Measurements from ENCODE around the gene HOXB6. TPM values are rescaled to one million over a fixed set of nuclear protein-coding genes. Genes with fewer than 3 reads are reported as not detected.
A peak's percentile ranks its signal among the peaks of the same experiment; 100 is the strongest.

Gene HOXB6
- total RNA-seq, 2 donors from 2014 or later = not detected

GRCh38 chr17:48596000-48596734, 8.6 kb downstream of the HOXB6 start:
- DNase-seq = peak; percentile 78
- H3K27me3 ChIP-seq (ENCODE audit: control insufficient read depth, insufficient read depth, low read length, poor library complexity, severe bottlenecking) = peaks cover 100% of the 10 kb centered on the region
- H3K27me3 Mint-ChIP-seq (ENCODE audit: insufficient read depth) = peaks cover 100% of the 10 kb centered on the region
- no peaks in the 10 kb centered on the region for H3K36me3 ChIP-seq (ENCODE audit: control insufficient read depth, insufficient read depth, low read length)
- no peak overlapping the region for H3K4me3 Mint-ChIP-seq
- H3K36me3 Mint-ChIP-seq (ENCODE audit: low read depth) = no peaks in the 10 kb centered on the region
- no peaks in the 10 kb centered on the region for H3K9me3 Mint-ChIP-seq
- H3K9ac ChIP-seq (ENCODE audit: extremely low read depth, low read length, poor library complexity, severe bottlenecking) = no peak overlapping the region
- 3 to 4% methylated on average over 34 to 54 of the region's 54 CpGs for WGBS, 2 experiments (ENCODE audit: insufficient coverage in 1 of 2, insufficient read length in 1 of 2)
- no peak overlapping the region for H3K27ac ChIP-seq (ENCODE audit: low read depth, low read length)
- no peak overlapping the region for H3K4me3 ChIP-seq (ENCODE audit: low read length)
- no peaks in the 10 kb centered on the region for H3K4me1 ChIP-seq (ENCODE audit: control insufficient read depth, insufficient read depth, low read length)
- no peaks in the 10 kb centered on the region for H3K9me3 ChIP-seq (ENCODE audit: control insufficient read depth, low read length)
- TF ChIP-seq, protein P1, sequence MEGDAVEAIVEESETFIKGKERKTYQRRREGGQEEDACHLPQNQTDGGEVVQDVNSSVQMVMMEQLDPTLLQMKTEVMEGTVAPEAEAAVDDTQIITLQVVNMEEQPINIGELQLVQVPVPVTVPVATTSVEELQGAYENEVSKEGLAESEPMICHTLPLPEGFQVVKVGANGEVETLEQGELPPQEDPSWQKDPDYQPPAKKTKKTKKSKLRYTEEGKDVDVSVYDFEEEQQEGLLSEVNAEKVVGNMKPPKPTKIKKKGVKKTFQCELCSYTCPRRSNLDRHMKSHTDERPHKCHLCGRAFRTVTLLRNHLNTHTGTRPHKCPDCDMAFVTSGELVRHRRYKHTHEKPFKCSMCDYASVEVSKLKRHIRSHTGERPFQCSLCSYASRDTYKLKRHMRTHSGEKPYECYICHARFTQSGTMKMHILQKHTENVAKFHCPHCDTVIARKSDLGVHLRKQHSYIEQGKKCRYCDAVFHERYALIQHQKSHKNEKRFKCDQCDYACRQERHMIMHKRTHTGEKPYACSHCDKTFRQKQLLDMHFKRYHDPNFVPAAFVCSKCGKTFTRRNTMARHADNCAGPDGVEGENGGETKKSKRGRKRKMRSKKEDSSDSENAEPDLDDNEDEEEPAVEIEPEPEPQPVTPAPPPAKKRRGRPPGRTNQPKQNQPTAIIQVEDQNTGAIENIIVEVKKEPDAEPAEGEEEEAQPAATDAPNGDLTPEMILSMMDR (conservative IDR thresholded peaks at IDR 0.05) = no peak
- peaks cover 16% of the 10 kb centered on the region for H3K4me1 Mint-ChIP-seq
- no peak overlapping the region for H3K27ac Mint-ChIP-seq

GRCh38 chr17:48595278-48595999, 9.3 kb downstream of the HOXB6 start:
- peak; percentile 74 for DNase-seq
- no peak overlapping the region for H3K27ac ChIP-seq (ENCODE audit: low read depth, low read length)
- Mint-ChIP-seq H3K36me3 (ENCODE audit: low read depth) (no peaks in the 10 kb centered on the region), H3K27ac (no peak overlapping the region), H3K4me3 (no peak overlapping the region), H3K9me3 (no peaks in the 10 kb centered on the region), H3K4me1 (peaks cover 16% of the 10 kb centered on the region), H3K27me3 (ENCODE audit: insufficient read depth) (peaks cover 100% of the 10 kb centered on the region)
- H3K27me3 ChIP-seq (ENCODE audit: control insufficient read depth, insufficient read depth, low read length, poor library complexity, severe bottlenecking) = peaks cover 100% of the 10 kb centered on the region
- H3K4me1 ChIP-seq (ENCODE audit: control insufficient read depth, insufficient read depth, low read length) = no peaks in the 10 kb centered on the region
- no peak overlapping the region for H3K4me3 ChIP-seq (ENCODE audit: low read length)
- TF ChIP-seq, protein P1 (conservative IDR thresholded peaks at IDR 0.05) = no peak
- no peaks in the 10 kb centered on the region for H3K9me3 ChIP-seq (ENCODE audit: control insufficient read depth, low read length)
- 6 to 12% methylated on average over 9 to 20 of the region's 25 CpGs for WGBS, 2 experiments (ENCODE audit: insufficient coverage in 1 of 2, insufficient read length in 1 of 2)
- no peak overlapping the region for H3K9ac ChIP-seq (ENCODE audit: extremely low read depth, low read length, poor library complexity, severe bottlenecking)
- no peaks in the 10 kb centered on the region for H3K36me3 ChIP-seq (ENCODE audit: control insufficient read depth, insufficient read depth, low read length)

GRCh38 chr17:48594538-48595277, 10.1 kb downstream of the HOXB6 start:
- TF ChIP-seq, protein P1 (conservative IDR thresholded peaks at IDR 0.05) = no peak
- Mint-ChIP-seq H3K27ac (no peak overlapping the region), H3K36me3 (ENCODE audit: low read depth) (no peaks in the 10 kb centered on the region), H3K4me1 (peaks cover 15% of the 10 kb centered on the region), H3K27me3 (ENCODE audit: insufficient read depth) (peaks cover 100% of the 10 kb centered on the region), H3K4me3 (no peak overlapping the region), H3K9me3 (no peaks in the 10 kb centered on the region)
- no peaks in the 10 kb centered on the region for H3K36me3 ChIP-seq (ENCODE audit: control insufficient read depth, insufficient read depth, low read length)
- 8 to 12% methylated on average over 7 to 25 of the region's 25 CpGs for WGBS, 2 experiments (ENCODE audit: insufficient coverage in 1 of 2, insufficient read length in 1 of 2)
- H3K27ac ChIP-seq (ENCODE audit: low read depth, low read length) = no peak overlapping the region
- no peak overlapping the region for H3K4me3 ChIP-seq (ENCODE audit: low read length)
- H3K4me1 ChIP-seq (ENCODE audit: control insufficient read depth, insufficient read depth, low read length) = no peaks in the 10 kb centered on the region
- H3K27me3 ChIP-seq (ENCODE audit: control insufficient read depth, insufficient read depth, low read length, poor library complexity, severe bottlenecking) = peaks cover 100% of the 10 kb centered on the region
- peak; percentile 79 for DNase-seq
- no peak overlapping the region for H3K9ac ChIP-seq (ENCODE audit: extremely low read depth, low read length, poor library complexity, severe bottlenecking)
- no peaks in the 10 kb centered on the region for H3K9me3 ChIP-seq (ENCODE audit: control insufficient read depth, low read length)

Measured in endodermal cell (in vitro differentiated cells).